Astrocyte (in vitro differentiated cells and primary cell): ENCODE results near the gene COL4A5. TPM values are rescaled to one million over a fixed set of nuclear protein-coding genes. Genes with fewer than 3 reads are reported as not detected.

ENCODE experiments used
- DNase-seq: peaks from one replicate; pipeline ENCODE4 v3.0.0-alpha.2; 2010; ENCODE audit warnings: low read depth
- FAIRE-seq: peaks from 2 replicates; lab custom pipeline; 2011; peaks lifted over from hg19 to GRCh38; lab: Jason Lieb, UNC
- H2AFZ ChIP-seq: 2 replicates; pipeline ENCODE4 v1.6.0; 2012; ENCODE audit warnings: low read depth, low read length, inconsistent platforms
- H3K27ac ChIP-seq: 2 replicates; pipeline ENCODE4 v1.5.1; 2011; ENCODE audit warnings: low read depth, low read length, inconsistent platforms
- H3K27me3 ChIP-seq: 2 replicates; pipeline ENCODE4 v1.6.0; 2011; ENCODE audit warnings: low read length, inconsistent platforms; ENCODE audit not compliant: insufficient read depth
- H3K36me3 ChIP-seq: 2 replicates; pipeline ENCODE4 v1.5.1; 2011; ENCODE audit warnings: low read length, inconsistent platforms; ENCODE audit not compliant: insufficient read depth
- H3K4me1 ChIP-seq: 2 replicates; pipeline ENCODE4 v1.5.1; 2011; ENCODE audit warnings: low read length, inconsistent platforms; ENCODE audit not compliant: insufficient read depth
- H3K4me2 ChIP-seq: 2 replicates; pipeline ENCODE4 v1.6.0; 2012; ENCODE audit warnings: low read length, inconsistent platforms
- H3K4me3 ChIP-seq: 2 replicates; pipeline ENCODE4 v1.5.1; 2011; ENCODE audit warnings: low read depth, mild to moderate bottlenecking, low read length, inconsistent platforms; ENCODE audit not compliant: insufficient read depth
- H3K79me2 ChIP-seq: 2 replicates; pipeline ENCODE4 v1.6.0; 2012; ENCODE audit warnings: mild to moderate bottlenecking, low read length, inconsistent platforms; ENCODE audit not compliant: insufficient read depth
- H3K9ac ChIP-seq: 2 replicates; pipeline ENCODE4 v1.6.0; 2012; ENCODE audit warnings: mild to moderate bottlenecking, low read length, inconsistent platforms
- H3K9me3 ChIP-seq: 2 replicates; pipeline ENCODE4 v1.5.1; 2012; ENCODE audit warnings: low read depth, mild to moderate bottlenecking, low read length, inconsistent platforms; ENCODE audit not compliant: insufficient read depth
- H4K20me1 ChIP-seq: 2 replicates; pipeline ENCODE4 v1.6.0; 2012; ENCODE audit warnings: low read length, inconsistent platforms; ENCODE audit not compliant: insufficient read depth
- H3K27ac Mint-ChIP-seq: one replicate; pipeline ENCODE4 v1.8.0; 2021; ENCODE audit warnings: mild to moderate bottlenecking, mixed read lengths; ENCODE audit not compliant: unreplicated experiment
- H3K27me3 Mint-ChIP-seq: one replicate; pipeline ENCODE4 v1.8.0; 2021; ENCODE audit warnings: low read depth, mixed read lengths; ENCODE audit not compliant: unreplicated experiment
- H3K36me3 Mint-ChIP-seq: one replicate; pipeline ENCODE4 v1.8.0; 2021; ENCODE audit warnings: low read depth, mixed read lengths; ENCODE audit not compliant: unreplicated experiment
- H3K4me1 Mint-ChIP-seq: one replicate; pipeline ENCODE4 v1.8.0; 2021; ENCODE audit warnings: low read depth, mixed read lengths; ENCODE audit not compliant: unreplicated experiment
- H3K4me3 Mint-ChIP-seq: one replicate; pipeline ENCODE4 v1.8.0; 2021; ENCODE audit warnings: mild to moderate bottlenecking, moderate library complexity, mixed read lengths; ENCODE audit not compliant: unreplicated experiment
- H3K9me3 Mint-ChIP-seq: one replicate; pipeline ENCODE4 v1.8.0; 2021; ENCODE audit warnings: mild to moderate bottlenecking, mixed read lengths; ENCODE audit not compliant: unreplicated experiment
- EZH2 ChIP-seq: IDR thresholded peaks from 2 replicates; pipeline ENCODE4 v1.6.1; 2012; ENCODE audit warnings: mild to moderate bottlenecking, low read length, inconsistent platforms; ENCODE audit not compliant: insufficient read depth
- total RNA-seq: library from RNA; stranded (reverse); gene quantifications from 2 replicates; pipeline ENCODE4 v1.2.1, GENCODE V29; 2021
- TF ChIP-seq, protein P1 (sequence below): IDR thresholded peaks from 2 replicates; pipeline ENCODE4 v1.5.1; 2011; ENCODE audit warnings: low read depth, mild to moderate bottlenecking, inconsistent platforms, low read length, moderate library complexity; ENCODE audit not compliant: insufficient read depth

COL4A5 gene
- total RNA-seq, 1 donor from 2014 or later = 57.1 TPM

GRCh38 chrX:108484251-108484650, 44.6 kb downstream of the COL4A5 start:
- Mint-ChIP-seq H3K27ac (no peak overlapping the region), H3K9me3 (no peaks in the 10 kb centered on the region), H3K4me1 (no peaks in the 10 kb centered on the region), H3K27me3 (no peaks in the 10 kb centered on the region), H3K4me3 (no peak overlapping the region), H3K36me3 (peaks cover 12% of the 10 kb centered on the region)
- Histone ChIP-seq H3K4me3 (no peak overlapping the region), H3K79me2 (peaks cover 6% of the 10 kb centered on the region), H3K27me3 (no peaks in the 10 kb centered on the region), H3K9ac (no peak overlapping the region), H4K20me1 (no peaks in the 10 kb centered on the region), H3K9me3 (no peaks in the 10 kb centered on the region), H3K4me2 (no peak overlapping the region), H3K36me3 (no peaks in the 10 kb centered on the region), H3K4me1 (no peaks in the 10 kb centered on the region), H3K27ac (no peak overlapping the region), H2AFZ (no peak overlapping the region)
- TF ChIP-seq EZH2 = no peak
- TF ChIP-seq, protein P1, sequence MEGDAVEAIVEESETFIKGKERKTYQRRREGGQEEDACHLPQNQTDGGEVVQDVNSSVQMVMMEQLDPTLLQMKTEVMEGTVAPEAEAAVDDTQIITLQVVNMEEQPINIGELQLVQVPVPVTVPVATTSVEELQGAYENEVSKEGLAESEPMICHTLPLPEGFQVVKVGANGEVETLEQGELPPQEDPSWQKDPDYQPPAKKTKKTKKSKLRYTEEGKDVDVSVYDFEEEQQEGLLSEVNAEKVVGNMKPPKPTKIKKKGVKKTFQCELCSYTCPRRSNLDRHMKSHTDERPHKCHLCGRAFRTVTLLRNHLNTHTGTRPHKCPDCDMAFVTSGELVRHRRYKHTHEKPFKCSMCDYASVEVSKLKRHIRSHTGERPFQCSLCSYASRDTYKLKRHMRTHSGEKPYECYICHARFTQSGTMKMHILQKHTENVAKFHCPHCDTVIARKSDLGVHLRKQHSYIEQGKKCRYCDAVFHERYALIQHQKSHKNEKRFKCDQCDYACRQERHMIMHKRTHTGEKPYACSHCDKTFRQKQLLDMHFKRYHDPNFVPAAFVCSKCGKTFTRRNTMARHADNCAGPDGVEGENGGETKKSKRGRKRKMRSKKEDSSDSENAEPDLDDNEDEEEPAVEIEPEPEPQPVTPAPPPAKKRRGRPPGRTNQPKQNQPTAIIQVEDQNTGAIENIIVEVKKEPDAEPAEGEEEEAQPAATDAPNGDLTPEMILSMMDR = no peak
- FAIRE-seq = no peak
- no peak for DNase-seq

DNA sequence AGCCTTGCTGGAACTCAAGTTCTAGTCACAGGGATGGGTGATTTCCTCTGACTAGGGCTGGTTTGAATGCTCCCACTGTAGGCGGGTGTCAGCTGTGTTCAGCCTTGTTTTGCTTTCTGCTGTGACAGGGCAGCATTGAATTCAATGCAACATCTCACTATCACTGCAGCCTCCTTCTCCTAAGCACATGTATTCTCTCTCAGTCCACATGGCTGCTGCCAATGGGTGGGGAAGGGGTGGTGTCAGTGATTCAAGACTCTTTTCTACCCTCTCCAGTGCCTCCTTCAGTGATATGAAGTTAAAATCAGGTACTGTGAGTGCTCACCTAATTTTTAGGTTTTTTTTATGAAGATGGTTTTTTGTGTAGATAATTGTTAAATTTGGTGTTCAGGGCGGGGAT, 46.3 kb downstream of the COL4A5 start:
- Histone ChIP-seq H3K9me3 (no peaks in the 10 kb centered on the region), H3K4me2 (no peak overlapping the region), H4K20me1 (no peaks in the 10 kb centered on the region), H3K79me2 (peaks cover 6% of the 10 kb centered on the region), H2AFZ (no peak overlapping the region), H3K27ac (no peak overlapping the region), H3K4me1 (no peaks in the 10 kb centered on the region), H3K9ac (no peak overlapping the region), H3K4me3 (no peak overlapping the region), H3K27me3 (no peaks in the 10 kb centered on the region), H3K36me3 (no peaks in the 10 kb centered on the region)
- H3K4me3 Mint-ChIP-seq = no peak overlapping the region
- no peak overlapping the region for H3K27ac Mint-ChIP-seq
- no peaks in the 10 kb centered on the region for H3K27me3 Mint-ChIP-seq
- H3K36me3 Mint-ChIP-seq = peaks cover 8% of the 10 kb centered on the region
- no peak for DNase-seq
- no peak for FAIRE-seq
- TF ChIP-seq, protein P1 = no peak
- TF ChIP-seq EZH2 = no peak
- no peaks in the 10 kb centered on the region for H3K4me1 Mint-ChIP-seq
- H3K9me3 Mint-ChIP-seq = no peaks in the 10 kb centered on the region

DNA sequence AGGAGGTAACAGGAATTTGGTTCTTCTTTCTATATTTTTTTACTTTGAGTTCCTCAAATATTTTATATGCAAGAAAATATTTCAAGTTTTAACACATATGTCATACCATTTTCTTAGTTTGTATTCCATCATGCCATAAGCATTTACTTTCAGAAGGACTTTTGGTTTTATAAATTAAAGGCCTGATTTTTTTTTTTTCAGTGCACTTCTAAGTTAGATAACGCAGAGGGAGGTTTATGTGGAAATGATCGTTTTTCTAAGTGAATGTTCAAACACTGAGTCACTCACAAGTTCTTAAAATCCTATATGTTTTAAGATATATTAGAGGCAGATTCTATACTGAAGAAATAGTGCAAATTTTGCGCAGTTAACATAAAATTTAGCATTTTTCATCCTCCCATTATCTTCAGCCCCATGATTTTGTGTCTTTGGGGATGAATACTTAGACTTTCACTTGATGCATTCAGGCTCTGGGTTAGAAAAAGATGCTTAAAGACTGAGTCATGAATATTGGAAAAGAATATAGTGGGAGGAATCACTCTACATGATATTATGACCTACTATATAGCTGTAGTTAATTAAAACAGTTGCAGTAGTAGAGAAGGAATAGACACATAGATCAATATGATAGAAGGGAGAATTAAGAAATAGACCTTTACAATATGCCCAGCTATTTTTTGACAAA, 54.9 kb downstream of the COL4A5 start:
- peak; percentile 86 for FAIRE-seq
- no peaks in the 10 kb centered on the region for H3K4me1 ChIP-seq

More for the DNA sequence above, 54.9 kb downstream of the COL4A5 start:
- Mint-ChIP-seq H3K27me3 (no peaks in the 10 kb centered on the region), H3K27ac (no peak overlapping the region), H3K4me3 (no peak overlapping the region), H3K4me1 (peaks cover 4% of the 10 kb centered on the region), H3K36me3 (no peaks in the 10 kb centered on the region), H3K9me3 (no peaks in the 10 kb centered on the region)
- H3K79me2 ChIP-seq = peaks cover 2% of the 10 kb centered on the region
- peak overlapping the region; percentile 58 for H3K4me2 ChIP-seq
- H3K4me3 ChIP-seq = no peak overlapping the region
- H4K20me1 ChIP-seq = no peaks in the 10 kb centered on the region
- H3K27me3 ChIP-seq = no peaks in the 10 kb centered on the region
- no peaks in the 10 kb centered on the region for H3K9me3 ChIP-seq
- no peak overlapping the region for H3K9ac ChIP-seq
- DNase-seq = peak; percentile 48
- no peak overlapping the region for H3K27ac ChIP-seq
- H3K36me3 ChIP-seq = no peaks in the 10 kb centered on the region
- H2AFZ ChIP-seq = no peak overlapping the region
- TF ChIP-seq, protein P1 = no peak
- no peak for TF ChIP-seq EZH2
